ENCODE measurements around the gene DNAJB6.

DNAJB6 gene

GRCh38 chr7:157462419-157462771, 125.6 kb downstream of the DNAJB6 start:
- Histone ChIP-seq H3K36me3 (ENCODE audit: low read length) (no peaks in the 10 kb centered on the region), H3K4me2 (ENCODE audit: low read depth, low read length, poor library complexity, severe bottlenecking) (no peak overlapping the region), H3K79me2 (ENCODE audit: insufficient read depth, low read length) (no peaks in the 10 kb centered on the region), H3K9me3 (ENCODE audit: insufficient read depth, low read length) (no peaks in the 10 kb centered on the region), H3K9me2 (replicated peaks; ENCODE audit: insufficient read depth, low read length) (no peaks in the 10 kb centered on the region), H3K27me3 (ENCODE audit: low read length) (no peaks in the 10 kb centered on the region), H3K9ac (ENCODE audit: low read length) (no peak overlapping the region), H2AFZ (ENCODE audit: low read depth, low read length, severe bottlenecking) (no peak overlapping the region), H4K20me1 (ENCODE audit: low read depth, low read length) (no peaks in the 10 kb centered on the region), H3F3A (ENCODE audit: insufficient read depth) (no peaks in the 10 kb centered on the region), H3K27ac (ENCODE audit: low read depth, low read length) (no peak overlapping the region), H3K4me3 (ENCODE audit: insufficient read depth, low read length, poor library complexity, severe bottlenecking) (no peak overlapping the region)
- TF ChIP-seq EZH2phosphoT487 (conservative IDR thresholded peaks at IDR 0.05; ENCODE audit: low read length), result no peak
- TF ChIP-seq CTCF (IDR thresholded peaks at IDR 0.05; ENCODE audit: insufficient read depth, low read length, poor library complexity, severe bottlenecking), result no peak

GRCh38 chr7:157462840-157463239, 126.0 kb downstream of the DNAJB6 start:
- H3K79me2 ChIP-seq (ENCODE audit: insufficient read depth, low read length), result no peaks in the 10 kb centered on the region
- no peak overlapping the region for H3K27ac ChIP-seq (ENCODE audit: low read depth, low read length)
- no peak for TF ChIP-seq CTCF (IDR thresholded peaks at IDR 0.05; ENCODE audit: insufficient read depth, low read length, poor library complexity, severe bottlenecking)
- no peak for TF ChIP-seq EZH2phosphoT487 (conservative IDR thresholded peaks at IDR 0.05; ENCODE audit: low read length)
- no peak overlapping the region for H3K9ac ChIP-seq (ENCODE audit: low read length)
- no peaks in the 10 kb centered on the region for H4K20me1 ChIP-seq (ENCODE audit: low read depth, low read length)
- H3K4me3 ChIP-seq (ENCODE audit: insufficient read depth, low read length, poor library complexity, severe bottlenecking), result no peak overlapping the region
- no peaks in the 10 kb centered on the region for H3F3A ChIP-seq (ENCODE audit: insufficient read depth)
- no peaks in the 10 kb centered on the region for H3K36me3 ChIP-seq (ENCODE audit: low read length)
- H3K9me2 ChIP-seq (replicated peaks; ENCODE audit: insufficient read depth, low read length), result no peaks in the 10 kb centered on the region
- H3K27me3 ChIP-seq (ENCODE audit: low read length), result no peaks in the 10 kb centered on the region
- H3K4me2 ChIP-seq (ENCODE audit: low read depth, low read length, poor library complexity, severe bottlenecking), result no peak overlapping the region
- no peaks in the 10 kb centered on the region for H3K9me3 ChIP-seq (ENCODE audit: insufficient read depth, low read length)
- no peak overlapping the region for H2AFZ ChIP-seq (ENCODE audit: low read depth, low read length, severe bottlenecking)

- no peak overlapping the region for H3K4me2 ChIP-seq (ENCODE audit: low read depth, low read length, poor library complexity, severe bottlenecking)
- H3K9ac ChIP-seq (ENCODE audit: low read length), result no peak overlapping the region
- no peaks in the 10 kb centered on the region for H3K27me3 ChIP-seq (ENCODE audit: low read length)
- no peaks in the 10 kb centered on the region for H3K79me2 ChIP-seq (ENCODE audit: insufficient read depth, low read length)
- no peak overlapping the region for H2AFZ ChIP-seq (ENCODE audit: low read depth, low read length, severe bottlenecking)
- no peak overlapping the region for H3K4me3 ChIP-seq (ENCODE audit: insufficient read depth, low read length, poor library complexity, severe bottlenecking)
- no peak overlapping the region for H3K27ac ChIP-seq (ENCODE audit: low read depth, low read length)
- H3K36me3 ChIP-seq (ENCODE audit: low read length), result no peaks in the 10 kb centered on the region
- no peaks in the 10 kb centered on the region for H4K20me1 ChIP-seq (ENCODE audit: low read depth, low read length)
- H3F3A ChIP-seq (ENCODE audit: insufficient read depth), result no peaks in the 10 kb centered on the region
- no peak for TF ChIP-seq EZH2phosphoT487 (conservative IDR thresholded peaks at IDR 0.05; ENCODE audit: low read length)
- TF ChIP-seq CTCF (IDR thresholded peaks at IDR 0.05; ENCODE audit: insufficient read depth, low read length, poor library complexity, severe bottlenecking), result no peak
- no peaks in the 10 kb centered on the region for H3K9me3 ChIP-seq (ENCODE audit: insufficient read depth, low read length)
- no peaks in the 10 kb centered on the region for H3K9me2 ChIP-seq (replicated peaks; ENCODE audit: insufficient read depth, low read length)
Observed at GRCh38 chr7:157463245-157463644, 126.4 kb downstream of the DNAJB6 start.
